Suprapubic skin (tissue), 4 donors: Measurements from ENCODE around the gene KIRREL3. TPM values are rescaled to one million over a fixed set of nuclear protein-coding genes. Genes with fewer than 3 reads are reported as not detected.

Experiments used
- DNase-seq, 2 donors: peaks; one replicate each; pipeline ENCODE4 v3.0.0-alpha.2; 2019; ENCODE audit warnings: low spot score in 2 of 2
- H3K27ac ChIP-seq: fragments of 200-600 bp; sonication (generic); one replicate; pipeline ENCODE4 v1.5.1; 2019
- H3K27me3 ChIP-seq: fragments of 200-600 bp; sonication (generic); one replicate; pipeline ENCODE4 v1.5.1; 2019
- H3K36me3 ChIP-seq: fragments of 200-600 bp; sonication (generic); one replicate; pipeline ENCODE4 v1.5.1; 2019
- H3K4me1 ChIP-seq: fragments of 200-600 bp; sonication (generic); one replicate; pipeline ENCODE4 v1.5.1; 2019
- H3K4me3 ChIP-seq: fragments of 200-600 bp; sonication (generic); one replicate; pipeline ENCODE4 v1.5.1; 2019; ENCODE audit warnings: mild to moderate bottlenecking
- H3K9me3 ChIP-seq: fragments of 200-600 bp; sonication (generic); one replicate; pipeline ENCODE4 v1.5.1; 2019
- EP300 ChIP-seq: sonication (generic); formaldehyde crosslinking; IDR thresholded peaks from one replicate; pipeline ENCODE4 v1.6.1; 2017; ENCODE audit warnings: antibody characterized with exemption
- POLR2A ChIP-seq, 2 donors: fragments of 450-650 bp; IDR thresholded peaks; one replicate each; pipeline ENCODE4 v1.6.1; 2017; ENCODE audit warnings: antibody characterized with exemption in 2 of 2, mild to moderate bottlenecking in 2 of 2, moderate library complexity in 2 of 2
- POLR2AphosphoS5 ChIP-seq, 3 donors: sonication (generic); formaldehyde crosslinking; IDR thresholded peaks; one replicate each; pipeline ENCODE4 v1.6.1; 2017; ENCODE audit warnings: antibody characterized with exemption in 3 of 3
- WGBS: methylation state at CpG from one replicate; pipeline ENCODE4 v1.1.5; 2018; 5-methylcytosine and 5-hydroxymethylcytosine counted together
- total RNA-seq, 4 donors: library from RNA; depleted of rRNA; stranded (reverse); fragments of >200 nt; gene quantifications; one replicate each; pipeline ENCODE4 v1.1.0, GENCODE V29; 2016
- TF ChIP-seq, protein P1 (sequence below), 2 donors: fragments of 200-600 bp in 1 of 2; fragments of 450-650 bp in 1 of 2; sonication (generic) in 1 of 2; IDR thresholded peaks; one replicate each; pipeline ENCODE4 v1.5.1; 2016 to 2019; ENCODE audit warnings: antibody characterized with exemption in 2 of 2, mild to moderate bottlenecking in 1 of 2, moderate library complexity in 1 of 2

KIRREL3 gene
- total RNA-seq, 4 donors from 2014 or later, result 0.17 TPM; not detected in 3

DNA sequence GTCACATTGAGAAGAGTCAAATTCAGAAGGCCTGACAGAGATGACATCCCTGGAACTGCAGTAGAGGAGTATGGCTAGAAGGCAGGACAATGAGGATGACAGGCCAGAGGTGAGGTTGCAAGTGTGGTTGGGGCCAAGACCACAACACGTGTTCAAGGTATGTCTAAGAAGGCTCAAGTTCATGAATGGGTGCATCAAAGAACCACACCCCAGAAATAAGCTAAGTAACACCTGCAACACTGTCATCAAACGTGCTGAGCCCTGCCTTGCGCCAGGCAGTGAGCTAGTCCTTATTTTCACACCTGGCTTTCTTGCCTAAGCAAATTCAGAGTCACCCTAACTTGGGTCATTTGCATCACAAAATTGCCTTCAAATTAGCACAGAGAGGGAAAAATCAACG, 313.6 kb downstream of the KIRREL3 start:
- Histone ChIP-seq H3K36me3 (no peaks in the 10 kb centered on the region), H3K27me3 (no peaks in the 10 kb centered on the region), H3K9me3 (no peaks in the 10 kb centered on the region), H3K4me3 (no peak overlapping the region), H3K27ac (no peak overlapping the region), H3K4me1 (no peaks in the 10 kb centered on the region)
- WGBS, result 83% methylated on average over 4 of the region's 4 CpGs
- TF ChIP-seq POLR2A (IDR thresholded peaks at IDR 0.05) (no peak), POLR2AphosphoS5 (IDR thresholded peaks at IDR 0.05) (no peak), EP300 (no peak)
- TF ChIP-seq, protein P1, sequence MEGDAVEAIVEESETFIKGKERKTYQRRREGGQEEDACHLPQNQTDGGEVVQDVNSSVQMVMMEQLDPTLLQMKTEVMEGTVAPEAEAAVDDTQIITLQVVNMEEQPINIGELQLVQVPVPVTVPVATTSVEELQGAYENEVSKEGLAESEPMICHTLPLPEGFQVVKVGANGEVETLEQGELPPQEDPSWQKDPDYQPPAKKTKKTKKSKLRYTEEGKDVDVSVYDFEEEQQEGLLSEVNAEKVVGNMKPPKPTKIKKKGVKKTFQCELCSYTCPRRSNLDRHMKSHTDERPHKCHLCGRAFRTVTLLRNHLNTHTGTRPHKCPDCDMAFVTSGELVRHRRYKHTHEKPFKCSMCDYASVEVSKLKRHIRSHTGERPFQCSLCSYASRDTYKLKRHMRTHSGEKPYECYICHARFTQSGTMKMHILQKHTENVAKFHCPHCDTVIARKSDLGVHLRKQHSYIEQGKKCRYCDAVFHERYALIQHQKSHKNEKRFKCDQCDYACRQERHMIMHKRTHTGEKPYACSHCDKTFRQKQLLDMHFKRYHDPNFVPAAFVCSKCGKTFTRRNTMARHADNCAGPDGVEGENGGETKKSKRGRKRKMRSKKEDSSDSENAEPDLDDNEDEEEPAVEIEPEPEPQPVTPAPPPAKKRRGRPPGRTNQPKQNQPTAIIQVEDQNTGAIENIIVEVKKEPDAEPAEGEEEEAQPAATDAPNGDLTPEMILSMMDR (IDR thresholded peaks at IDR 0.05), result no peak
- no peak for DNase-seq

DNA sequence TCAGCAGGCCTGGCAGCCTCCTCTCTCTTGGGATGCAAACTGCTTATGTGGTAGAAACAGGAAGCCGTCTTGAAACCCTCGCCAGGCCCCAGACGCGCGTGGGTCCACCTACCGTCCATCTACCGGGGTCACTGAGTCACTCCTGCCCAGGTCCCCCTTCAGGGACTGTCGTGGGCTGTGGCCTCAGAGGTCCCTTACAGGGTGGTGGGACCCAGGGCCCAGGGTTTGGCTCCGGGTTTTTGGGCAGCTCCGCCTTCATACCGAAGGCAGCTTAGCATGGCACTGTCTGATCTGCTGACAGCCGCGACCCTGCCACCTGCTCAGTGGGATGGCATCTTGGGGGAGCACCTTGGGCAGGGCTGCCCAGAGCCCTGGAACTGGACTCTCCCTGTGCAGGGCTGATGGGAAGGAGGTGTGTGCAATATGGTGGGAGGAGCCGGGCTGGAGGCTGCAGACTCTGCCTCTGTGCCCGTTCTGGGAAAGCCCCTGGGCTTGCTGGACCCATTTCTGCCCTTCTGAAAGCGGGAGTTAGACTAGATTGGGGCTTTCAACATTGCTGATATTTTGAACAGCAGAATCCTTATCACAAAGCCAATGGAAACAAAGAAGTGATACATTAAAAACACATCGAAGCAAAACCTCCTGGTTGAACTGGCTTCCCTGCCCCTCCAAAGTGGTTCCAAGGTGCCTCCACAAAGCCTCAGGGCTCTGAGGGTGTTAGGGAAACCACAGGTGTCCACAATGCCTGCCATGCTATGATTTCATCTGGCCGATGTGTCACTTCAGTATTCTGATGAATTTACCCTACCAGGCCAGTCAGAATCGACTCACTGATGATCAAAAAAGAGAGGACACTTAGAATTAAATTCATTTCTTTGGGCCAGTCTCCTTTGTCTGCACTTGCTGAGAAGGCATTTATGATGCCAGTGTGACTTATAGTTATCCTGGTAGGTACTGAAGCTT, 316.5 kb downstream of the KIRREL3 start:
- Histone ChIP-seq H3K27ac (no peak overlapping the region), H3K36me3 (no peaks in the 10 kb centered on the region), H3K4me3 (no peak overlapping the region), H3K4me1 (no peaks in the 10 kb centered on the region), H3K9me3 (no peaks in the 10 kb centered on the region), H3K27me3 (no peaks in the 10 kb centered on the region)
- TF ChIP-seq POLR2A (IDR thresholded peaks at IDR 0.05) (no peak), POLR2AphosphoS5 (IDR thresholded peaks at IDR 0.05) (no peak), EP300 (no peak)
- TF ChIP-seq, protein P1 (IDR thresholded peaks at IDR 0.05), result no peak
- no peak for DNase-seq
- 81% methylated on average over 16 of the region's 19 CpGs for WGBS

GRCh38 chr11:126682590-126682989, 318.0 kb downstream of the KIRREL3 start:
- 87% methylated on average over 8 of the region's 8 CpGs for WGBS
- no peaks in the 10 kb centered on the region for H3K9me3 ChIP-seq
- TF ChIP-seq EP300 (no peak), POLR2AphosphoS5 (IDR thresholded peaks at IDR 0.05) (no peak), POLR2A (IDR thresholded peaks at IDR 0.05) (no peak)
- TF ChIP-seq, protein P1 (IDR thresholded peaks at IDR 0.05), result no peak
- H3K4me1 ChIP-seq, result no peaks in the 10 kb centered on the region
- peaks cover under 1% of the 10 kb centered on the region for H3K27me3 ChIP-seq
- no peak overlapping the region for H3K27ac ChIP-seq
- H3K4me3 ChIP-seq, result no peak overlapping the region
- DNase-seq, result no peak
- H3K36me3 ChIP-seq, result no peaks in the 10 kb centered on the region

DNA sequence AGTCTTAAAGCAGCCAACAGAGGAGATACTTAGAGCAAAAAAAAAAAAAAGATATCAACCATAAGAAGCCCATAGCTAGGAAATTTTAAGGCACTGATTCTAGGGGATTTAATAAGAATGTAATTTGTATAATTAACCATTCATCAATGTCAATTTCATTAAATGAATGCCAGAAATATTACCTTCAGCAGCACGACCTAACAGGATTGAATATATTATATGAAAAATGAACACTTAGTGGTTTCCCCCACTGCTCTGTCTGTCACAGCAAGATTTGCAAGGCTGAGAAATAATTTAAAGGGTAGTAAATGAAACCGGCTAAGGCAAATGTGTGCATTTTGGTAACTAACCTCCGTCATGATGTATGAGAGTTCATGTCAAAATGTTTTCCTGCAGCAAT, 319.9 kb downstream of the KIRREL3 start:
- H3K36me3 ChIP-seq, result no peaks in the 10 kb centered on the region
- no peaks in the 10 kb centered on the region for H3K4me1 ChIP-seq
- no peak overlapping the region for H3K4me3 ChIP-seq
- no peak overlapping the region for H3K27ac ChIP-seq
- H3K27me3 ChIP-seq, result peaks cover 5% of the 10 kb centered on the region
- WGBS, result 36% methylated on average over 3 of the region's 3 CpGs
- TF ChIP-seq POLR2AphosphoS5 (IDR thresholded peaks at IDR 0.05), result no peak
- TF ChIP-seq, protein P1 (IDR thresholded peaks at IDR 0.05), result no peak
- no peak for TF ChIP-seq EP300
- no peak for TF ChIP-seq POLR2A (IDR thresholded peaks at IDR 0.05)
- DNase-seq, result no peak
- H3K9me3 ChIP-seq, result no peaks in the 10 kb centered on the region

GRCh38 chr11:126680131-126680530, 320.4 kb downstream of the KIRREL3 start:
- WGBS, result 57% methylated on average over 4 of the region's 4 CpGs

More at GRCh38 chr11:126680131-126680530, 320.4 kb downstream of the KIRREL3 start:
- Histone ChIP-seq H3K4me1 (no peaks in the 10 kb centered on the region), H3K27ac (no peak overlapping the region), H3K36me3 (no peaks in the 10 kb centered on the region), H3K9me3 (no peaks in the 10 kb centered on the region), H3K4me3 (no peak overlapping the region), H3K27me3 (peaks cover 7% of the 10 kb centered on the region)
- no peak for DNase-seq
- no peak for TF ChIP-seq POLR2A (IDR thresholded peaks at IDR 0.05)
- no peak for TF ChIP-seq EP300
- TF ChIP-seq POLR2AphosphoS5 (IDR thresholded peaks at IDR 0.05), result no peak
- TF ChIP-seq, protein P1 (IDR thresholded peaks at IDR 0.05), result no peak
